Fibroblast of skin of left biceps (primary cell): ENCODE data around the gene WASF3.

Experiments
- DNase-seq, 2 experiments: peaks; one replicate each; pipeline ENCODE4 v3.0.0-alpha.2; 2013; ENCODE audit warnings: low read depth in 2 of 2

The WASF3 gene

DNA sequence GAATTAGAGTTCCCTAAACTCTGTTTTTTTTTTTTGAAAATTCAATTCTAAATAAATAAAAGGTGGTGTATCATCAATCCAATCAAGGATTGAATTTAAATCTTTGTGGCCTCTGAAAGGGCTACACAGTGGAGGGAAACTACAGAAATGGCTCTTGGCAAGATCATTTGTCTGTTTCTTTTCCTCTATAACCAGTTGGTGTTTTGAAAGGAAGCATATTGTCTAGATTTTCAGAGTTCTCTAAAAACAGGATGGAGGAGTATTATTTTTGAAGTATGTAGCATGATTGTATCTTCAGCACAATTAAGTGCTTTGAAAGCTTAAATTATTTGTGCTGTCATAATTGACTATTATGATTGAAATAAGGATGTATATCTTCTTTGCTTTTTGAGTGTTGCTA is 29.8 kb downstream of the WASF3 start:
- DNase-seq = no peak

- no peak for DNase-seq
Observed at GRCh38 chr13:26589226-26589625, 31.7 kb downstream of the WASF3 start.

- DNase-seq = no peak
Observed at GRCh38 chr13:26589754-26590153, 32.3 kb downstream of the WASF3 start.

DNA sequence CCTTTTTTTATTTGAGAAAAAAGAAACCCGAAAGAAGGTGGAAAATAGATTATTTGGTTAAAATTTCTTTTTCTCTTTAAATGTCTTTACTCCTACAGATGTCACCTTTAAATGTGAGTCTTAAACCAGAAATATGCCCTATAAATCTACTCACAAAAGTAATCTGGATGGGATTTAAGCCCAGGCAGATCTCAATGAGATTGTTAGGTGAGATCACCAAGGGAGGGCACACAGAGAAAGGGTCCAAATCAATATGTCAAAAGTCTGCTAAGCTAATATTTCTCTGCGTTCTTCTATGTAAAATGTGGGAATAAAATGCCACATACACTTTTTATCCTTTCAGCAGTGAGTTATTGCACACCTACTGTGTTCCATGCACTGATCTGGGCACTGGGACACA is 32.9 kb downstream of the WASF3 start:
- DNase-seq = no peak

DNA sequence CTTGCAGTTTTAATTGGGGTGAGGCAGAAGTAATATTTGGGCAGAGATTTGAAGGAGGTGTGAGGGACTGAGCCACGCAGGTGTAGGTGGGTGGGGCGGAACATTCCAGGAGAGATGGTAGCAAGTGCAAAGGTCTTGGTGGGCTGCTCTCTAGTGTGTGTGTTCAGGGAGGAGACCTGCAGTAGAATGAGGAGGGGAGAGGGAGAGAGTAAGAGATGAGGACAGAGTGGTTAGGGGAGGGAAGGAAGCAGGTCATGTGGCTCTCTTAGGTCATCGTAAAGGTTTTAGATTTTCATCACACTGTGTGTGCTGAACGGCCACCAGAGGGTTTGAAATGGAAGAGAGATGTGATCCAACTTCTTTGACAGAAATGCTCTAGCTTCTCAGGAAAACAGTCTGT is 33.5 kb downstream of the WASF3 start:
- DNase-seq = no peak

GRCh38 chr13:26591672-26592071 is 34.2 kb downstream of the WASF3 start:
- DNase-seq = no peak

- DNase-seq = no peak
Observed at GRCh38 chr13:26593661-26594060, 36.2 kb downstream of the WASF3 start.

DNA sequence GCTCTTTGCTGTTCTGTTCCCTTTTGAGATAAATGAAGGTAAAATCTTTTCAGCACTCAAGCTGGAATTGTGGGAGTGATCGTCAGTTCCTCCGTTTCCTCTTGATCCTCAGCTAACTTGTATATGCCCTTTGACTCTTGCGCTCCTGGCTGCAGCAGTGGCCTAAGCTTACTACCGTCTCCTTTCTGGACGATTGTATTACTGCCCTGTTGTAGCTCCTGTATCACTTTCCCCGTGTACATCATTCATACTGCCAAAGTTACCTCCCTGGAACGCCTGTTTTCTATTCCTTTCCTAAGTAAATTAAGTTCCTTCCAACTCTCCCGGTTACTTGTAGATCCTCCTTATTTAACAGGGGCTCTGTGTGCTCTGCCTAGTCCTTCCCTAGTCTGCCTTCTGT is 36.9 kb downstream of the WASF3 start:
- DNase-seq = no peak

DNA sequence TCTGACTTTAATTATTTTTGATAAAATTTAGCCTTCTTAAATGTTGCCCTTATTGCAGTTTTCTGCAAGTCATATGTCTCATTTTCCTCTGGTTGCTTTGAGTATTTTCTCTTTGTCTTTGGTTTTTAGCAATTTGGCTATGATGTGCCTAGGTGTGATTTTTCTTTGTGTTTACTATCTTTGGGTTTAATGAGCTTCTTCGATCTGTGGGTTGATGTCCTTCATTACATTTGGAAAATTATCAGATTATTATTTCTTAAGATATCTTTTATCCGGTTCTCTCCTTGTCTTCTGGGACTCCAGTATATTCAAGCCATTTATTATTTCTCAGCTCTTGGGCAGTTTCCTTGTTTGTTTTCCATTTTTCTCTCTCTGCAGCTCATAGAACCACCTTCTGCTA is 39.0 kb downstream of the WASF3 start:
- no peak for DNase-seq

- DNase-seq = no peak
Observed at GRCh38 chr13:26599403-26599802, 41.9 kb downstream of the WASF3 start.

- no peak for DNase-seq
Observed at GRCh38 chr13:26599860-26600259, 42.4 kb downstream of the WASF3 start.

DNA sequence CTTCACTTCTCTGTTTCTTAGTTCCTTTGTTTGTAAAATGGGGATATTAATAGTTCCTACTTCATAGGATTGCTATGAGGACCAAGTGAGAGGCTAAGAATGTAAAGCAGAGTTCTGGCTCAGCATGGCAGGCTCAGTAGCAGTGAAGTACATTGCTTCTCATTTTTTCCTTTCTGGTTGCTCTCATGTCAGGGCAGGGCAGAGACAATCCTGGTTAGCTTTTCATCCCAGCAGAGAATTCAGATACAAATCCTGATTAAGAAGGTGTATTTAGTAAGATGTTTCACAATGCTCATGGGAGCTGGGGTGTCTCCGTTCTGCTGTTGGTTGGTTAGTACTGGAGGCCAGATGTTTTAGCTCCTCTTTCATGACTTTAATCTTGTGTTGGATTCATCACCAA is 42.9 kb downstream of the WASF3 start:
- peak in 1 of 2 experiments; percentile 54 for DNase-seq

DNA sequence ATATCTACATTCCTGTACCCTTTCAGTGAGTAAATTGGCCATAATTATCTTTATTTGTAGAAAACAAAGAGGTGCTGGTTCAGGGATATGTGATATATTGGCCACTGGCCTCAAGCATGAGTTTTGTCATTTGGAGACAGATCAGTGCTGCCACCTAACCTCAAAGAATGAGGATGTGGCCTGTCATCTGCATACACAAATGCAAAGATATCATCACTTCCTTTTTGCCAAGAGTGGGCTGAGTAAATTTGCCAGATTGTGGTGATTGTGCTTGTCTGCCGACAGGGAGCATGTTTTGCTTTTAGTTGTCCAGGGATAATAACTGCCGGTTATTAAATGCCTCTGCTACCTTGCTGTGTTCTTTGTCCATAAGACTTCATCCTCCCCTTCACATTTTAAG is 44.2 kb downstream of the WASF3 start:
- no peak for DNase-seq

GRCh38 chr13:26602783-26603182 is 45.3 kb downstream of the WASF3 start:
- no peak for DNase-seq

DNA sequence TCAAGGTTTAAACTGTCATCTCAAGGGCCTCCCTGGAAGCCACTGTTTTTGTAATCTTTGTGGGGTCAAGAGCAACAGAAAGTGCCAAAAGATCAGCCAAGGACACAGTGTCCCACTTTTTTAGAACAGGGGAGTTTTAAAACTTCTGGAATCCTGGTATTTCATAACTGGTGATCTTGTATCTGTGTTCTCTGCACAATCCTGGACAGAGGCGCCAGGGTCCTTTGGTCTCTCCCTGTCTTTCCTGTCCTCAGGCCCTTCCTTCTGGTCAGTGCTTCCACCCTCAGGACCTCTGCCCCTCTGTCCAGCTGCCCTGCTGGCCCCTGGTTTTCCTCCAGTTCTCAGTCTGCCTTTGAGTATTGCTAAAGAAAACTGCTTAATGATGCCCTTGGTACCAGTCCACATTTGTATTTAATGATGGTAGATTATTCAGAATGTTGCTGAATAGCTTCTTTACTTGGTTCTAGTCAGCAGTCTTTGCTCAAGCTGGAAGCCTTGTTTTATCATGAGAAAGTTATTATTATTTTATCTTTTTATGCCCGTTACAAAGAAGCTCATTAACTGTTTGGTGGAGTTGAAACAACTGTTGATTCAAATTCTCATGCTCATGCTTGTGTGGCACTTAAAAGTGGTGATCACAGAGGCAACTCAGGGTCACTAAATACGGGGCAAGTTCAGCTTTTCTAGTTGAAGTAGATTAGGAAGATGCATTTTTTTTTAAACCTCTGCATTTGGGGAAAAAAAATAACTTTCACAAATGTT is 47.5 kb downstream of the WASF3 start:
- DNase-seq = no peak

- DNase-seq = no peak
Observed at GRCh38 chr13:26605845-26606244, 48.4 kb downstream of the WASF3 start.

DNA sequence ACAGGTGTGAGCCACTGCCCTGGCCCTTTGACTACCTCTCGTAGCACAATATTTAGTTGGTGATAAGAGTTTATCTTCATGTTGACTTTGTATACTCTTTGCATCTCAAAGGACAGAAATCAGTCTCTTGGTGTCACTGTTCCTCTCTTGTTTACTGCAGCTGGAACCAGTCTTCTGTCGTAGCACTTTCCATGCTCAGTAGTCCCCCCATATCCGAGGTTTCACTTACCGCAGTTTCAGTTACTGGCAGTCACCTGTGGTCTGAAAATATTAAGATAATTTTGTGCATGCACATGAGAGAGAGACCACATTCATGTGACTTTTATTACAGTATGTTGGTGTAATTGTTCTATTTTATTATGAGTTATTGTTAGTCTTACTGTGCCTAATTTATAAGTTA is 49.1 kb downstream of the WASF3 start:
- DNase-seq = no peak

- DNase-seq = no peak
Observed at GRCh38 chr13:26614721-26615120, 57.2 kb downstream of the WASF3 start.

- DNase-seq = no peak
Observed at GRCh38 chr13:26616126-26616525, 58.6 kb downstream of the WASF3 start.

DNA sequence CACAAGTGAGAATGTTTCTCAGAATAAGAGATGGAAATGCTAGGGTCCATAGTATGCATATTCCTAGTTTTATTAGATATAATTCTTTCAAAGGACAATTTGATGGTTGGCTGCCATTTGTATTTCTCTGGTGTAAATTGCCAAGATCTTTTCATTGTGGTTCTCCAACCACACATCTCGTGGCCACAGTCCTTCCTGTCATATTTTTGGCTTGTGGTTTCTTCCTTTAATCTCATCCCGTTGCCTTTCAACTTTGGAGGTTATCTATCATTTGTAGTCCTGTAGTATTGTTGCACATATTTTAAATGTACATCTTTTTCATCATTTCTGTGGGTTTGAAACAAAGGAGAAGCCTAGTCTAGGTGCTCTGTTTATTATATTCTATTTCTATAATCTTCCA is 61.2 kb downstream of the WASF3 start:
- DNase-seq = no peak

DNA sequence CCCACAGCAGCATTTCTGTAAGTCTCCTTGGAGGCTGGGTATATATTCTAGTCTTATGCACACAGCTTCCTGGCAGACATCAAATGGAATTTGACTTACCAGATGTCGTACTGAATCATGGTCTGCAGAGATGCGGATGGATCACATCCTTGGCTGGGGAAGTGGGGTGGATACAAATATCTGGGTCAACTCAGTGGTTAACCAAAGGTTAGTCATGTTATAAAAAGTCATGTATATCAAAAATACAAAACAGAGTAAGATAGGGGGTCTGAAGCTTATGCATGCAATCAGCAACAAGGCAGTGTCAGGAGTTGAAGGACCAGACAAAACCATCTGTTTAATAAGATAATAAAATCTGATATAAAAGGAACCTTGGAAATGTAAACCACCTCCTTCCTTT is 61.9 kb downstream of the WASF3 start:
- peak; percentile 64 to 72 for DNase-seq

- no peak for DNase-seq
Observed at GRCh38 chr13:26621731-26622401, 64.4 kb downstream of the WASF3 start.

DNA sequence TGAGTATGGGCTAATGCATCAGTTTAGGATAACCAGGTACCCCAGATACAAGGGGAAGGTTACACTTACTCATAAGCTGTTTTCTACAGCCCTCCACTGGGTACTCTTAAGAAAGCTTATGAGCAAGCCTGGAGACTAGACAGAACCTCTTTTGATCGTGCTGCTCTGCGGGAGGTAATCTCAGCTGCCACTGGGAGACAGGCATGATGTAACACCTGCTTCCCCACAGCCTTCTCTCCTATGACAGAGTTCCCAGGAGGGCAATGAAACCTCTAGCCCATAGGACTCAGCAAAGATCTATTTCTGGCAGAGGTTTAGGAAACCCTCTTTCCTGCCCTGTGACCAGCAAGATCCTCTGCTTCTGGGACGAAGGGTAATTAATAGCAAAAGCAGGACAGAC is 65.6 kb downstream of the WASF3 start:
- no peak for DNase-seq

GRCh38 chr13:26624572-26624971 is 67.1 kb downstream of the WASF3 start:
- DNase-seq = no peak
